ENCODE data around the gene TMEM115.

The TMEM115 gene

DNA sequence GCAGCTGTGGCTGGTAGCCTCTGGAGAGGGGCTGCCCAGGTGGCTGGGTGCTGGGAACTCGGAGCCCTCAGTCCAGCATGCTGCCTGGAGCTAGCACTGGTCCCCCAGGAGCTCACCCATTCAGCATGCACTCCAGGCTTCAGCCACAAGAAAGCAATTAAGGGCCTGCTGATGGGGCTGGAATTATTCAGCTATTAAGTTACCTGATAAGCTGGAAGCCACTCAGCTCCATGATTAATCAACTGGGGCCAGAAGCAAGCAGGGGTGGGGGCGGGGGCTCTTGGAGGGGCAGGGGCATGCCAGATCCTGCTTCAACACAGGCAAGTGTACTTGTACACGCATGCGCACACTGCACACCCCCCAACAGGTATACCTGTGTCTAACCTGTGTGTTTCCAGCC, 22.1 kb upstream of the TMEM115 start:
- TF ChIP-seq, protein P1, sequence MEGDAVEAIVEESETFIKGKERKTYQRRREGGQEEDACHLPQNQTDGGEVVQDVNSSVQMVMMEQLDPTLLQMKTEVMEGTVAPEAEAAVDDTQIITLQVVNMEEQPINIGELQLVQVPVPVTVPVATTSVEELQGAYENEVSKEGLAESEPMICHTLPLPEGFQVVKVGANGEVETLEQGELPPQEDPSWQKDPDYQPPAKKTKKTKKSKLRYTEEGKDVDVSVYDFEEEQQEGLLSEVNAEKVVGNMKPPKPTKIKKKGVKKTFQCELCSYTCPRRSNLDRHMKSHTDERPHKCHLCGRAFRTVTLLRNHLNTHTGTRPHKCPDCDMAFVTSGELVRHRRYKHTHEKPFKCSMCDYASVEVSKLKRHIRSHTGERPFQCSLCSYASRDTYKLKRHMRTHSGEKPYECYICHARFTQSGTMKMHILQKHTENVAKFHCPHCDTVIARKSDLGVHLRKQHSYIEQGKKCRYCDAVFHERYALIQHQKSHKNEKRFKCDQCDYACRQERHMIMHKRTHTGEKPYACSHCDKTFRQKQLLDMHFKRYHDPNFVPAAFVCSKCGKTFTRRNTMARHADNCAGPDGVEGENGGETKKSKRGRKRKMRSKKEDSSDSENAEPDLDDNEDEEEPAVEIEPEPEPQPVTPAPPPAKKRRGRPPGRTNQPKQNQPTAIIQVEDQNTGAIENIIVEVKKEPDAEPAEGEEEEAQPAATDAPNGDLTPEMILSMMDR (IDR thresholded peaks at IDR 0.05; ENCODE audit: insufficient read depth, low read length, missing control alignments) = no peak
- no peak overlapping the region for H3K4me3 ChIP-seq (ENCODE audit: low read depth, low read length)
- ChIA-PET CTCF (interaction anchor here (0.8 kb wide), 1 partner anchor 35 kb away, joined by 3 read pairs; no protein-coding TSS in a partner anchor), POLR2A (no interaction called here)
- DNase-seq (ENCODE audit: low read depth, low spot score) = no peak

DNA sequence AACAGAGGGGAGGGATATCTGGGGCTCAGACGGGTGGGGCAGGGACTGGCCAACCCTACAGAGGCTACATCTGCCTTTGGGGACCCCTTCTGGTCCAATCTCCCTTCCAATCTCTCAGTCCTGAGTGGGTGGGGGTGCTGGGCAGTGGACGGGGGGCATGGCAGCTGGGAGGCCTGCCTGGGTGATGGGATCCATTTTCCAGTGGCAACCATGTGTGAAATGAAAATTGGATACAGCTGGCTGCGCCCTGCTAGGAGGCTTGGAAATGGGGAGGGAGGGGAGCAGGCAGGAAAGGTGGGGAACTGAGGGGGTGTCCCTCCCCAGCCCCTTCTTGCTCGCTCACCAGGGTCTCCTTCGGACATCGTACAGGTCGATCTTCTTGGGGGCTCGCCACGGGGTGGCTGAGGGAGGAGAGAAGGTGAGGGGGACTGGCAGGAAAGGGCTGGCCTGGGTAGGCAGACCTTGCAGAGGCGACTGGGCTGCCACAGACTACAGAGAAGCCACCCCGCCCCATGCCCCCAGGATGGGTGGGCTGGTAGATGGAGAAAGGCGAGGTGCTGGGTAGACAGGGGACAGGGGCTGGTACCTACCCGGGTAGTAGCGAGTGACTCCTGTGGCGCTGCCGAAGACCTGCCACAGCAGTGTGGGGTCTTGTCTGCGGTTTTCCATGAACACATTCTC, 21.2 kb upstream of the TMEM115 start:
- no peak overlapping the region for H3K4me3 ChIP-seq (ENCODE audit: low read depth, low read length)
- TF ChIP-seq, protein P1 (IDR thresholded peaks at IDR 0.05; ENCODE audit: insufficient read depth, low read length, missing control alignments) = no peak
- no peak for DNase-seq (ENCODE audit: low read depth, low spot score)
- CTCF ChIA-PET = no interaction called here
- POLR2A ChIA-PET = no interaction called here

DNA sequence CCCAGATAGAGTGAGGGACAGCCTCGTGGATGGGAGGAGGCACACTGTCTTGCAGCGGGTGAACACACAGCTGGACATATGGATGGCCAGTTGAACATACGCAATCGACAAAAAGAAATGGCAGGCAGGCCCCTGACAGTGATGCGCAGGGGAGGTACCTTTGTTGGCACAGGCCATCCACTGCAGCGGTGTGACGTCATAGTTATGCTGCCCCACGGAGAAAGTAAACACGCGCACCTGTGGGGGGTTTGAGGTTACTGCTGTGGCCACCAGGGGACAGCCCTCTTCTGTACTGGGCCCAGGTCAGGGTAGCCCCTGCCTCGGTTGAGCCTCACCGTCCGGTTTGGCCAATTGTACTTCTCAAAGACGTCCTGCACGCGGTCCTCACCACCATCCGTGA, 19.4 kb upstream of the TMEM115 start:
- TF ChIP-seq, protein P1 (IDR thresholded peaks at IDR 0.05; ENCODE audit: insufficient read depth, low read length, missing control alignments) = no peak
- POLR2A ChIA-PET = no interaction called here

DNA sequence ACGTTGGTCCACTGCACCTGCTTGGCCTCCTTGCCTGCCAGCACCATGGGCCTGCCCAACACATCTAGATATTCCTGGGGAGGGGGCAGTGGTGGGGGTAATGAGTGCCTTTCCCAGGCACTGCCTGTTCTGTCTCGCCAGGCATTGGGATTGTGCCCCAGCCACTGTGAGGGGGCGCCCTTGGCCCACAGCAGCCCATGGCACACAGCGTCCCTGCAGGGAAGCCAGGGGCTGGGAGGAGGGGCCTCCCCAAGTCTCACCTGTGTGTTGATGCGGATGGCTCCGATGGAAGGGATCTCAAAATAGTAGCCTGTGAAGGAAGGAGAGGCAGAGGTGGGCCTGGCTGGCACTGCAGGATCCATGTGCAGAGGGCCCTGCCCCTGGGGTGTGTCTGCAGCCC, 18.7 kb upstream of the TMEM115 start:
- CTCF ChIA-PET = no interaction called here
- TF ChIP-seq, protein P1 (IDR thresholded peaks at IDR 0.05; ENCODE audit: insufficient read depth, low read length, missing control alignments) = no peak
- POLR2A ChIA-PET = no interaction called here
- no peak overlapping the region for H3K4me3 ChIP-seq (ENCODE audit: low read depth, low read length)
- DNase-seq (ENCODE audit: low read depth, low spot score) = no peak

More for the DNA sequence above, 19.4 kb upstream of the TMEM115 start:
- DNase-seq (ENCODE audit: low read depth, low spot score) = no peak
- H3K4me3 ChIP-seq (ENCODE audit: low read depth, low read length) = no peak overlapping the region
- CTCF ChIA-PET = no interaction called here

DNA sequence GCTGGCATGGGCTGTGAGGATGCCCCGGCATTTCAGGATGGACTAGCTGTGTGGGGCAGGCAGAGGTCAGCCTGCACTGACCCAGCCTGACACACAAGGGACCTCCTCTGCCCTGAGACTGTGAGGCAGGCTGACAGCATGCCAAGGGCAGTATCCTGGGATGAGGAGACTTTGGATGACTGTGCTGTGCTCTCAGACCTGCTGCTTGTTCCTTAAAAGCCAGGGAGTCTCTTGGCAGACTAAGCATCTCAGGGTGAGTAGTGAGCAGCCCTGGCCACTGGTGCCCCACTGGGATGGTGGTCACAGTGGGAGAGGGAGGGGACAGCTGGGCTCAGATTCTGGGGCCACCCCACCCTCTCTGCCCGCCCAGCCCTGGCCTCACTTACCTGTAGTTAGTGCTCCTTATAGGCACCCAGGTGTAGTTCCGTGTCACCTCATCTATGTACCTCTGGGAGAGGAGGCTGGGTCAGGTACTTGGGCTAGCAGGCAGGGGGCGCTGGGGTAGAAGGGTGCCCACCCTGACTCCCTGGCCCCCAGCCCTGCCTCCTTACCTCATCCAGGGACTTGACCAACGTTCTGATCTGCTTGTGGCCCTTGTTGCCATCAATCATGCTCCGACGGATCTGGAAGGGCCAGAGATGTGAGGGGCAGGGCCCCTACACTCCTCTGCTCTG, 16.1 kb upstream of the TMEM115 start:
- POLR2A ChIA-PET = no interaction called here
- TF ChIP-seq, protein P1 (IDR thresholded peaks at IDR 0.05; ENCODE audit: insufficient read depth, low read length, missing control alignments) = no peak
- no peak overlapping the region for H3K4me3 ChIP-seq (ENCODE audit: low read depth, low read length)
- DNase-seq (ENCODE audit: low read depth, low spot score) = no peak
- CTCF ChIA-PET = no interaction called here

DNA sequence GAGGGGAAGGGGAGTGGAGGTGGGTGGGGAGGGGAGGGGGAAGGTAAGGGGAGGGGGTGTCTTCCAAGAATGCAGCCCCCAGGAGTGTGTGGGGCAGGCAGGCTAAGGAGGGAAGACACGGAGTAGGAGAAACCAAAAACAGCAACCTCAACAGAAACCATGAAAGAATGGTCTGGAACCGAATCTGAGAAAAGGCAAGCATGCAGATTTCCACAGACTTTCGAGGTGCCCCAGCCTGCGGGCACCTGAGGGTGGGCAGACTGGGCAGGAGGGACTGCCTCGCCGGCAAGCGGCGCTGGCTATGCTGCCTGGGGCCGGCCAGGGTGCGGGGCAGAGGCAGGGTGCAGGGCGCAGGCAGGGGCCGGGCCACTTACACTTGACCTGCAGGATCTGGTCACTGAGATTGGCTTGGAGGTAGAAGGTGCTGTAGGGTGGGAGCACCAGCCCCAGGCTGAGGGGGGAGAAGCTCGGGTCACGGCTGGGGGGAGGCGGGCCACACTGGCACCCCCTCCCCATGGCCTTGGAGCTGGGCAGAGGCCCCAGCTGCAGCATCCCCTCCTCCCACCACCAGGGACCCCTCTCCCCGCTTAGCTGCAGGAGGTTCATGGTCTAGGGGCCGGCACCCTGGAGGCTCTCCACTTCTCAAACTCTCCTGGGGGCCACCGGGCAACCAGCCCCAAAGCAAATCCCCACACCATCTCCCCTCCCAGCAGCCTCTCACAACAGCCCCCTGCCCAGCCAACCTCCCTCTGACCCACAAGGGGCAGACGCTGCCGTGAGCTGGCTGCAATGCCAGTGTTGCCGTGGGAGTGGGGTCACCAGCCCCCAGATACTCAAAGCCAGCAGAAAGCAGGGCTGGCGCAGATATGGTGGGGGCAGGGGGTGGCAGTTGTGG, 15.3 kb upstream of the TMEM115 start:
- TF ChIP-seq, protein P1 (IDR thresholded peaks at IDR 0.05; ENCODE audit: insufficient read depth, low read length, missing control alignments) = no peak
- POLR2A ChIA-PET = no interaction called here
- H3K4me3 ChIP-seq (ENCODE audit: low read depth, low read length) = no peak overlapping the region
- no peak for DNase-seq (ENCODE audit: low read depth, low spot score)
- CTCF ChIA-PET = no interaction called here

Measured in AG04449 (cell line).